Measurements from ENCODE around the gene VLDLR.

VLDLR gene

DNA sequence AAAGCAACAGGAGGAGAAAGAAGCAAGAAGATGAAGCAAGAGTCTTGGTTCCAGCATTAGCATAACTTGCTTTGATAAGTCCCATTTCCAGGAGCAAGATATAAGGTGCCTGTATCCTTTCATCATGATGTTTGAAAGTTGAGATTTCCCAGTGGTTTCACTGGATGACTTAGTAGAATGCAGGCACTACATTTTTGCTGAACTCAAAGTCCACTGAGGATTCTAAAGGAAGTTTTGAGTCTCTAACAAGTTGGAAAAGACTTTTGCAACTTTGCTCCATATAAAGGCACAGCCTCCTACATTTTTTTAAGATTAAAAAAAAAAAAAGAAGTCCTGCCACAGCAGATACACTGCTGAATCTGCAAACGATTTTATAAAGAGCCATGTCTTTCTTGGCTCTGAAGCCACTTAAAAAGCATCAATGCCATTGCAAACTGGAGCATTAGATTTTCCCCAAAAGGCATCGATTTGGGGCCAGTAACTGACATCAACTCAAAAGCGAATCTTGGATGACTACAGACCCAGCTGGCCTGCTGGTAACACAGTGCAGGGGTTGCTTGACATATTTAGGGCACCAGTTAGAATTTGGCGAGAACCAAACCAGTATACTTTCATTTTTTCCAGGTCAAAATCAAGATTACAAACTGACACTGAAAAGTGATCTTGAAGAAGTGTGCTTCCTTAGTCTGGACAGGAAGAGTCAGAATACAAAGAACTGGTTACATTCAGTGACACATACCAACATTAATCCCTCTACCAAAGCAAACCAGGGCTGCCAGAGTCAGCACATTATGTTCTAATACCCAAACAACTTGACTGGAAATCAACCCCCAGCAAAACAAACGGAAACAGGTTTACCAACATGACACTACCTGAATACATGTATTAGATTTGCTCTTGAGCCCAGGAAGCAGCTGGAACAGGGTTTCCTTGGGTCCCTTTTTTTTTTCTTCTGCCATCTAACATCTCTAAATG lies 56.6 kb downstream of the VLDLR start:
- TF ChIP-seq, protein P1, sequence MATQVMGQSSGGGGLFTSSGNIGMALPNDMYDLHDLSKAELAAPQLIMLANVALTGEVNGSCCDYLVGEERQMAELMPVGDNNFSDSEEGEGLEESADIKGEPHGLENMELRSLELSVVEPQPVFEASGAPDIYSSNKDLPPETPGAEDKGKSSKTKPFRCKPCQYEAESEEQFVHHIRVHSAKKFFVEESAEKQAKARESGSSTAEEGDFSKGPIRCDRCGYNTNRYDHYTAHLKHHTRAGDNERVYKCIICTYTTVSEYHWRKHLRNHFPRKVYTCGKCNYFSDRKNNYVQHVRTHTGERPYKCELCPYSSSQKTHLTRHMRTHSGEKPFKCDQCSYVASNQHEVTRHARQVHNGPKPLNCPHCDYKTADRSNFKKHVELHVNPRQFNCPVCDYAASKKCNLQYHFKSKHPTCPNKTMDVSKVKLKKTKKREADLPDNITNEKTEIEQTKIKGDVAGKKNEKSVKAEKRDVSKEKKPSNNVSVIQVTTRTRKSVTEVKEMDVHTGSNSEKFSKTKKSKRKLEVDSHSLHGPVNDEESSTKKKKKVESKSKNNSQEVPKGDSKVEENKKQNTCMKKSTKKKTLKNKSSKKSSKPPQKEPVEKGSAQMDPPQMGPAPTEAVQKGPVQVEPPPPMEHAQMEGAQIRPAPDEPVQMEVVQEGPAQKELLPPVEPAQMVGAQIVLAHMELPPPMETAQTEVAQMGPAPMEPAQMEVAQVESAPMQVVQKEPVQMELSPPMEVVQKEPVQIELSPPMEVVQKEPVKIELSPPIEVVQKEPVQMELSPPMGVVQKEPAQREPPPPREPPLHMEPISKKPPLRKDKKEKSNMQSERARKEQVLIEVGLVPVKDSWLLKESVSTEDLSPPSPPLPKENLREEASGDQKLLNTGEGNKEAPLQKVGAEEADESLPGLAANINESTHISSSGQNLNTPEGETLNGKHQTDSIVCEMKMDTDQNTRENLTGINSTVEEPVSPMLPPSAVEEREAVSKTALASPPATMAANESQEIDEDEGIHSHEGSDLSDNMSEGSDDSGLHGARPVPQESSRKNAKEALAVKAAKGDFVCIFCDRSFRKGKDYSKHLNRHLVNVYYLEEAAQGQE (IDR thresholded peaks at IDR 0.05; ENCODE audit: insufficient replicate concordance, low read depth) = no peak
- TF ChIP-seq POLR2AphosphoS5 (IDR thresholded peaks at IDR 0.05; ENCODE audit: low read depth) = no peak
- TF ChIP-seq SPI1 (IDR thresholded peaks at IDR 0.05; ENCODE audit: borderline replicate concordance, low read depth) = no peak
- TF ChIP-seq GABPA (IDR thresholded peaks at IDR 0.05; ENCODE audit: low read depth) = no peak
- no peak for TF ChIP-seq CTCF (IDR thresholded peaks at IDR 0.05; ENCODE audit: insufficient read depth, low read length)
- H3K27me3 ChIP-seq (ENCODE audit: insufficient read depth, poor library complexity, severe bottlenecking) = no peaks in the 10 kb centered on the region
- no peak overlapping the region for H3K4me3 ChIP-seq (replicated peaks; ENCODE audit: insufficient read depth, low read length)
- no peak overlapping the region for H3K27ac ChIP-seq (replicated peaks)
- DNase-seq (ENCODE audit: low read depth in 1 of 2, low spot score in 1 of 2) = no peak

- Histone ChIP-seq H3K4me3 (replicated peaks; ENCODE audit: insufficient read depth, low read length) (no peak overlapping the region), H3K27me3 (ENCODE audit: insufficient read depth, poor library complexity, severe bottlenecking) (no peaks in the 10 kb centered on the region), H3K27ac (replicated peaks) (no peak overlapping the region)
- TF ChIP-seq GABPA (IDR thresholded peaks at IDR 0.05; ENCODE audit: low read depth) = no peak
- TF ChIP-seq, protein P1 (IDR thresholded peaks at IDR 0.05; ENCODE audit: insufficient replicate concordance, low read depth) = no peak
- TF ChIP-seq CTCF (IDR thresholded peaks at IDR 0.05; ENCODE audit: insufficient read depth, low read length) = no peak
- TF ChIP-seq SPI1 (IDR thresholded peaks at IDR 0.05; ENCODE audit: borderline replicate concordance, low read depth) = no peak
- TF ChIP-seq POLR2AphosphoS5 (IDR thresholded peaks at IDR 0.05; ENCODE audit: low read depth) = no peak
- no peak for DNase-seq (ENCODE audit: low read depth in 1 of 2, low spot score in 1 of 2)
These were observed 57.4 kb downstream of the VLDLR start for GRCh38 chr9:2679011-2679410.

GRCh38 chr9:2681981-2682380 lies 60.4 kb downstream of the VLDLR start:
- H3K27ac ChIP-seq (replicated peaks) = no peak overlapping the region
- H3K27me3 ChIP-seq (ENCODE audit: insufficient read depth, poor library complexity, severe bottlenecking) = no peaks in the 10 kb centered on the region
- TF ChIP-seq, protein P1 (IDR thresholded peaks at IDR 0.05; ENCODE audit: insufficient replicate concordance, low read depth) = no peak
- TF ChIP-seq SPI1 (IDR thresholded peaks at IDR 0.05; ENCODE audit: borderline replicate concordance, low read depth) (no peak), POLR2AphosphoS5 (IDR thresholded peaks at IDR 0.05; ENCODE audit: low read depth) (no peak), GABPA (IDR thresholded peaks at IDR 0.05; ENCODE audit: low read depth) (no peak), CTCF (IDR thresholded peaks at IDR 0.05; ENCODE audit: insufficient read depth, low read length) (no peak)
- no peak overlapping the region for H3K4me3 ChIP-seq (replicated peaks; ENCODE audit: insufficient read depth, low read length)
- DNase-seq (ENCODE audit: low read depth in 1 of 2, low spot score in 1 of 2) = no peak

Data from HL-60 (cell line).